ENCODE measurements around the gene ETF1.

- TF ChIP-seq EZH2phosphoT487 (IDR thresholded peaks at IDR 0.05; ENCODE audit: borderline replicate concordance, low read depth, low read length) (no peak), CTCF (conservative IDR thresholded peaks at IDR 0.05; ENCODE audit: low read length) (no peak)
Measured at GRCh38 chr5:138533973-138534941, 8.8 kb downstream of the ETF1 start.
